Amniotic stem cell (primary cell): ENCODE measurements around the gene SUSD6.
A peak's percentile ranks its signal among the peaks of the same experiment; 100 is the strongest.

ENCODE experiments used
- DNase-seq: peaks from one replicate; lab custom pipeline; 2025; lab: John Stamatoyannopoulos, UW

The SUSD6 gene, protein sequence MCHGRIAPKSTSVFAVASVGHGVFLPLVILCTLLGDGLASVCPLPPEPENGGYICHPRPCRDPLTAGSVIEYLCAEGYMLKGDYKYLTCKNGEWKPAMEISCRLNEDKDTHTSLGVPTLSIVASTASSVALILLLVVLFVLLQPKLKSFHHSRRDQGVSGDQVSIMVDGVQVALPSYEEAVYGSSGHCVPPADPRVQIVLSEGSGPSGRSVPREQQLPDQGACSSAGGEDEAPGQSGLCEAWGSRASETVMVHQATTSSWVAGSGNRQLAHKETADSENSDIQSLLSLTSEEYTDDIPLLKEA

DNA sequence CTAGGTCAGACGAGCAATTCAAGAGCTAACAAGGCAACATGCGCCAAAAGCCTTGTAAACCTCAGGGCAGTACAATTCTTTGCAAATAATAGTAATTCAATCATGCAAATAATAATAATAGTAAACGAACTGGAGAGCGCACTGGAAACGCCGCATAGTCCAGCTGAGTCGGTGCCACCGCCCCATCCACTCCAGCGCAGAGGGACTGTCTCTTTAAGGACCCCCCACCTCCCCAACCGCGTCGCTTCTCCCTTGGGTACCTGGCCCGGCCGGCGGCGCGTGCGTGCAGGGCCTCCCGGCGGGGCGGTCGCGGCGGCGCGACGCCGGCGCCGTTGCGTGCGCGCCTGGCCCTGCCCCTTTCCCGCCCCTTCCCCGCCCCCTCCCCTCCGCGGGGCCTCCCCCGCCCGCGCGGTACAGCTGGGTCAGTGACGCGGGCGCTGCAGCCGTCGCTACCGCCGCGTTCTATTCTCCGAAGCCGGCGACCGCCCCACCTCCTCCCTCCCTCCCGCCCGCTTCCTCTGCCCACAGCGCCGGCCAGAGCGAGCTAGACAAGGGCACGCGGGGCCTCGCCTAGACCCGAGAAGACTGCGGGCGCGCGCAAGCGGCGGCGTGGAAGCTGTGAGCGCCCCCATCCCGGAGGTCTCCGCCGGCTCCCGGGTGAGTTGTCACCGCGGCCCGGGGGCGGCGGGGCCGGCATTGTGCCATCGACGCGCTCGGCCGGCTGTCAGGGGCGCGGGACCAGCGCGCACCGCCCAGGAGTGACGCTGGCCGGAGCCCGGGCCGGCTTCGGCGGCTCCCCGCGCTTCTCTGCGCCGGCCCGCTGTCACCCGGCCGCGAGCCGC, at the start of gene SUSD6:
Gene SUSD6, plus strand, starts transcription at position 425 of the 842 bp plus-strand sequence. CDS start 46,997 bp downstream, outside the sequence.
- DNase-seq: peak; percentile 73

DNA sequence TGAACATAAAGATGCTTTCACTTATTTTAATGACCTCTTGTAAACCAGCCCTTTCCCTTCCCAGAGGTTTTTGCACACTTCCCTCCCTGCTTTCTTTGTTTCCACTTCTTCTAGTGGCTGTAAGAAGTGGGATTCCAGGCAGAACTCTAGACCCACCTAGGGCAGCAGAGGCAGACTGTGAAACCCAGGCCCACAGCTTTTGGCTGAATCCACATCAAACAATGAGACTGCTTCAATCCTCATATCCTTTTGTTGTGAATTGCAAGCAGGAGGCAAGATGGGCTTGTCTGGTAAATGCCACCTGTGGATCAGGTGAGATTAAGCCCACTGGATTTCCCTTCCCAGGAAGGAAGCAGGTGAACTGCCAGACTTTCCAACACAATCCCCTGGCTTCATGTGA, 49.5 kb upstream of the SUSD6 start:
- DNase-seq: no peak

DNA sequence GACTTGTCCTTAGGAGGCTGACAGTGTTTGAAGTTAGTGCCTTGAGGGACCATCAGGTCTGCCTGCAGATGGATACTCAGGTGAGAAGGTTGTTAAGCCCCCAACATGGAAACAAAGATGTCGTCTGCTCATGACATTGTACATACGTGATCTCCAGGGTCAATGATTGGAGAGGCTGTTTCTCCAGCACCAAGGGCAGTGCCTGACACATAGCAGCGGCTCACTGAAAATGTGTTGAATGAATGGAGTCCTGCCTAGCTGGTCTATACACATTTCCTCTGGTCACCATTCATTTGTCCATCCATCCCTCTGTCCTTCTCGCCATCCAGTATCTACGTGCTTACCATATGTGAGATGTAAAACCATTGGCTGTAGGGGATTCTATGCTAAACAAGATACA, 43.8 kb upstream of the SUSD6 start:
- DNase-seq: no peak

DNA sequence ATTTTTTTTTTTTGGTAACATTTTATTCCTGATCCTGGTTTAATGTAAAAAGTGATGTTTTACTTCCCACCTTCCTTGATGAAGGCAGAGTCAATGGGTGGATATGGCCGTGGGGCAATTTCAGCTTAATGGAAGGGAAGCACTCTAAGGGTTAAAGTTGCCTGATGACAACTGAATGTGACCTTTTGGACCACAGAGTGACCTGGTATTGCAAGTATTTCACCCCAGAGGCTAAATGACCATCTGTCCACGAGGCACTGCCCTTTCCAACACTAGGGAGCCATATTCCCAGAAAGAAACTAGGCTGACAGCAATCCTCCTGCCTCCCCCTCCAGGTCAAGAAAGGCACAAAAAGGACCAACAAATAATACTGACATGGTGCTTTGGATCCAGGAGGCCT, 41.5 kb upstream of the SUSD6 start:
- no peak for DNase-seq

DNA sequence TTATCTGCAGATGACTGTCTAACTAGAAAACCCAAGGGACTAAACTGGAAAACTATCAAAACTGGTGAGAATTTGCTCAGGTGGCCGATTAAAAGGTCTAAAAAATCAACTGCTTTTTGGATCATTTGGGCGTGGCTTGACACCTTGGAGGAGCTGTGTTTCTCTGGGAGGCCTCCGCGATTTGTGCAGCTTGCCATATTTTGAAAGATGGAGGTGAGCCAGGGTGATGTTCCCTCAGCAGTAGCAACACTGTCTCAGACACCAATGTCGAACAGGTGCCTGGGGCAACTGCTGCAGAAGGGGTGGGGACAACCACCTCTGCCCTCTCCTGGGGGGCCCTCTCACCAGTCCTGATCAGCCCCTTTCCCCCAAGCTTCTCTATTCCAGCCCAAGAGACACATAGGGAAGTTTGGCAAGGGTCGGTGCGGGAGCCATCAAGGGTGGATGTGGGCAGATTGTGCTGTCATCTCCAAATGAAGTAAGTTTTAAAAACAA, 40.5 kb upstream of the SUSD6 start:
- no peak for DNase-seq

DNA sequence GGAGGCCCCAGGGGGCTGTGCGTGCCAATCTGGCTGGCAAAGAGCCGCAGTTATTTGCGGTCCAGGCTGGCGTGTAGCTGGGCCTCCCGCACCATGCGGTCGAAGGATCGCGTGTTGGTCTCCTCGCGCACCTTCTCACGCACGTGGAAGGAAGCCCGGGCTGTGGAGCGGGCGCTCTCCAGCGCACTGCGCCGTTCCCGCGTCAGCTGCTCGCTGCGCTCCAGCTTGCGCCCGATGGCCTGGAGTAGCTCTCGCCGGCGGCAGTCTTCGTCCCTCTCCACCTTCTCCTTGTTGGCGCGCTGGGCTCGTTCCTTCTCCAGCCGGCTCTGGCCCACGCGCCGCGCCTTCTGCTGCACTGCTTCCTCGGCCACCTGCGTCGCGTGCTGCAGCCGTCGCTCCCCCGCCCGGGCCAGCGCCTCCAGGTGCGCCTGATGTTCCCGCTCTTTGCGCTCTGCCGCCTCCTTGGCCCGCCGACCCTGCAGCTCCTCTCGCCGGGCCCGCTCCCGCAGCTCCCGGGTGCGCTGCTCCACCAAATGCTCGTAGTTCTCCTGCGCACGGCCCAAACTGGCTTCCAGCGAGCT, 39.9 kb upstream of the SUSD6 start:
- DNase-seq: no peak

DNA sequence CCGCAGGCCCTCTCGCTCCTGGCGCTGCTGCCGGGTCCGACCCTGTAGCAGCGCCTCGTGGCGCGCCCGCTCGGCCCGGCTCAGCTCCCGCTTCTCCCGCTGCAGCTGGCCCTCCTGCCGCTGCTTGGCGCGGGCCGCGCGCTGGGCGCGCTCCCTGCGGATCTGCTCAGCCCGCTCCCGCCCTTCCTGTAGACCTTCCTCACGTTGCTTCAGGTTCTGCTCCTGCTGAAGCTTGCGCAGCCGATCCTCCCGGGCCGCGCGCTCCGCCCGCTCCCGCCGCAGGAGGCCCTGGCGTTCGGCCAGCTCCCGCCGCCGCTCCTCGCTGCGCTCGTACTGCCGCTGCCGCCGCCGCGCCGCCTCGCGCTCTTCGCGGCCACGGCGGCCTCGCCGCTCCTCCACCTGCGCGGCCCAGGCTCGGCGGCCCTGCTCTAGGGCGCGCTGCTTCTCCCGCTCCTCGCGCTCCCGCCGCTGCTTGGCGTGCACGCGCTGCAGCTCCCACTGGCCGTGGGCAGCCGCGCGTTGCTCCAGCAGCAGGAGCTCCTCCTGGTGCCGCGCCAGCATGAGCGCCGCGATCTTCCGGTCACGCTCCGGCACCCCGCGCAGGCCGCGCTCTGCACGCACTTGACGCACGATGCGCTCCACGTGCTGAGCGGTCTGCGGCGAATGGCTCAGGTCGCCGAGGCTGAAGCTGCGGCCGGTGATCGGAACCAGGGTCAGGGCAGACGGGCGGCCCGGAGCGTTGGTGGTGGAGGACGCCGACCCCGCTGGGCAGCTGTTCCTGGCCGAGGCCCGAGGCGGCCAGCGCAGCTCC, 39.2 kb upstream of the SUSD6 start:
- no peak for DNase-seq

DNA sequence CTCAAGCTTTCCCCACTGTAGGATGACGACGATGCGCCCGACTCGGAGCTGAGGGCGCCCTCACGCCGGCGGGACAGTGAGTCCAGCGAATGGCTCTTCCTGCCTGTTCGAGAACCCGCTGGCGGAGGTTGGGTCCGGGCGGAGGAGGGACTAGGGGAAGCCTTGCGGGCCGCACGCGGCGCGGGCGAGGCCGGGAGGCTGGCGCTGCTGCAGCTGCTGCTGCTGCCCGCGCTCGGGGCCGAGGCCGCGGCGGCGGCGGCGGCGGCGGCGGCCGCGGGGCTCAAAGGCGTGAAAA, 38.6 kb upstream of the SUSD6 start:
- DNase-seq: no peak

DNA sequence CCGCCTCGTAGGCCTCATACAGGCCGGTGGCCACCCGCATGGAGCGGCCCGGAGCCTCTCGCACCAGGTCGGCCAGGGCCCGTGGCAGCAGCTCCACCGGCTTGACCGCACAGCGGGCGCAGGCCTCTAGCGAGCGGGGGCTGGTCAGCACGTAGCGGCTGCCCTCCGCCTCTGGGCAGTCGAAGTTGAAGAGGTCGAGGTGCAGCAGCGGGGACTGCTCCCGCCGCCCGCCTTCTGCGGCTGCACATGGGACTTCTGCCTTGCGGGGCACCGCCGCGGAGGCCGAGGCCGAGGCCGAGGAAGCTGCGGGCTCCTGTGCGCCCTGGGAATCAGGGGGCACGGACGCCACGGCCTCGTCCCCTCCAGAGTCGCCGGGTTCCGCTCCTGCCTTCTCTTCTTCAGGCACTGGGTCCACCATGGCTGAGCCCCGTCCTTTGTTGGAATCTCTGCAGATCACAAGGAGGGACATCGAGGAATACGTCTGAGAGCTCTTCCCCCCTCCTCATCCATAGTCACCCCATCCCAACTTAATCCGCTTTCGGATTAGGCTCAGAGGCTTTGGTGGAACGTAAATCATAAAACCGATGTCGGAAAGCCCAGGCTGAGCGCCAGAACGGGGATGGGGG, 38.1 kb upstream of the SUSD6 start:
- no peak for DNase-seq

DNA sequence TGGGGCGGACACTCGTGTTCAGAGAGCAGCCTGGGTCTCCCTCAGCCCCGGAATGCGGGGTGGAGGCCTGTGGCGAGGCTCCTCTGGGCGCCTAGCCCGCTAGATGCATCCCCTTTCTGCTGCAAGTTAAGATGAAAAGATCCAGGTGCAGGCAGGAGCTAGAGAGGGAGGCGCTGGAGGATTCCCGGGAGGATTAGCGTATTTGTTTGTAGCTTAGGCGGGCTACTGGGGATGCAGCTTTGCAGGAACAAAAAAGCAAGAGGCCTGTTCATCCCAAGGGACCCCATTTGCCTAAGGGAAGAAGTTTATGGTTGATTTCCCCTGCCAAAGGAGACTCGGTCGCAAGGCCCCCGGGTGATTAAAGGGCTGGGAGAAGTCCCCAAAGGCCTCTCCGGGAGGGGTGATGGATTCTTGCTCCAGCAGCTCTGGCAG, 37.5 kb upstream of the SUSD6 start:
- DNase-seq: no peak

DNA sequence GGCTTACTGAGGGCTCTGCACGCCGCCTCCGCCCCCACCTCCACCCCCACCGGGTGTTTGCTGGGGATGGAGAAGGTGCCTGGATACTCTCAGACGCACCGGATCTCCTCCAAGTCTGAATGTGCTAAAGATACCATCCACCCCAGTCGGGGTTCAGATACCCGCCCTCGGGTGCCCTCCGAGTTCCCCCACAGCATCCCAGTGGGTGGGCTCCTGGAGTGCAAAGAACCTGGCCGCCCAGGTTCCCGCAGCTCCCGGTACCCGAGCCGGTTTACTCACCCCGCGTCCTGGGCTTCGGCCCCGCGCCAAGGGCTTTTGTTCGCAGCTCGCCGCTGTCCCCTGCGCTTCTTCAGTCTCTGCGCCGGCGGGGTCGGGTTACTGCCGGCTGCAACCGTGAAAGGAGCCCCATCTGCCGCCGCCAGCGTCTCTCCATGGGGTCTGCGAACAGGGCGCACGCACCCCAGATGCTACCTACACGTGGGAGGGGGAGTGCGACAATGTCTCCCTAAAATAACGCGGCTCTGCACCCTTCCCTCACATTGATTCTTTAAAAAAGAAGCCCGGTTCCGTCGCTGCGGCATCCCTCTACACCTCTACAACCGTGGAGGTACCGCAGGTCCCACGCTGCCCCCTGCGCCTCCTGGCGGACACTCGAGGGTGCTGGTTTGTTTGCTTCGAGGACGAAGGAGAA, 37.0 kb upstream of the SUSD6 start, which contains the start of gene CCDC177:
Gene CCDC177, minus strand, starts transcription at position 609 of the 691 bp plus-strand sequence. CDS start 1,249 bp downstream, outside the sequence.
- DNase-seq: no peak

DNA sequence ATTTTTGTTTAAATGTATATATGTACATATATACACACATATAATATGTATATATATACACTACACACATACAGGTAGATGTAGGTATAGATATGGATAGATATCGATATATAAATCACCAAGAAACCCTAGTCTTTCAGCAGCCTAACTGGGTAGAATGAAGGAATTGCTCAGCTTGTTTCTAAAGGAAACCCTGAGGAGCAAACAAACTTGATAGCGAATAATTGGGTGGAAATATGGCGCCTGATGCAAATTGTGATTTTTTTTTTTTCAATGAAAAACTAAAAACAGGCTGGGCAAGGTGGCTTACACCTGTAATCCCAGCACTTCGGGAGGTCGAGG, 36.5 kb upstream of the SUSD6 start:
- no peak for DNase-seq

DNA sequence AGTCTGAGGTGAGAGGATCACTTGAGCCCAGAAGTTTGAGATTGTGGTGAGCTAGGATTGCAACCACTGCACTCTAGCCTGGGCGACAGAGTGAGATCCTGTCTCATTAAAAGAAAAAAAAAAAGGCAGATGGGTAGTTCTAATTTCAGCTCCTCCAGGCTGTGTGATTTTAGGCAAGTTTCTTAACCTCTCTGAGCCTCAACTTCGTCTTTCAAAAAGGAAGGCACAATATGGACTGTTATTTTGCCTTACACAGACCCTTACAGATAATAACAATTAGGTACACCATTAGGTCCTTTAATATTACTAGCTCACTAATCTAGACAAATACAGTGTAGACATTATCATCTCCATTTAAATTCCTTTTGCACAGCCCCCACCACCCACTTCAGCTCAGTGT, 31.9 kb upstream of the SUSD6 start:
- DNase-seq: no peak

DNA sequence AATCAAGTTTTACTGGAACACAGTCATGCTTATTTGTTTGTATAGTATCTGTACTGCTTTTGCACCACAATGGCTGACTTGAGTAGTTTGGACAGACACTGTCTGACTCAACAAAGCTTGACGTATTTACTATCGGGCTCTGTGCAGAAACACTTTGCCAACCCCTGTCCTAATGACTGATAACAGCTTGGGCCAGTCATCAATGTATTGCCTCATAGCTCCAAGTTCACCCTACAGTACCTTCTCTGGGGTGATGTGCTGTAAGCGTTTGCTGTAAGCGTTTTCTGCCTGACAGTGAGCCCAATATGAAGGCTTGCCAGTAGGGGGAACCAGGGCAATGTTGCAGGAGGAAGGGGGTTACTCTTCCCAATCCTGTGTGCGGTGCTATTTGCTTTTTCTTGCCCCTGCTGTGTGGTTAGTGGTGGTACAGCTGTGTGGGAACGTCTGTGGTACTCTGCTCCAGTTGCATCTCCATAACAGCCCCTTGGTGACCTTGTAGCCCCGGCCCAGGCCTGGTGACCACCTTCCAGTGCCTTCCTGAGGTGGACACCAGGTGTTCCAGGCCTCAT, 31.3 kb upstream of the SUSD6 start:
- DNase-seq: no peak

DNA sequence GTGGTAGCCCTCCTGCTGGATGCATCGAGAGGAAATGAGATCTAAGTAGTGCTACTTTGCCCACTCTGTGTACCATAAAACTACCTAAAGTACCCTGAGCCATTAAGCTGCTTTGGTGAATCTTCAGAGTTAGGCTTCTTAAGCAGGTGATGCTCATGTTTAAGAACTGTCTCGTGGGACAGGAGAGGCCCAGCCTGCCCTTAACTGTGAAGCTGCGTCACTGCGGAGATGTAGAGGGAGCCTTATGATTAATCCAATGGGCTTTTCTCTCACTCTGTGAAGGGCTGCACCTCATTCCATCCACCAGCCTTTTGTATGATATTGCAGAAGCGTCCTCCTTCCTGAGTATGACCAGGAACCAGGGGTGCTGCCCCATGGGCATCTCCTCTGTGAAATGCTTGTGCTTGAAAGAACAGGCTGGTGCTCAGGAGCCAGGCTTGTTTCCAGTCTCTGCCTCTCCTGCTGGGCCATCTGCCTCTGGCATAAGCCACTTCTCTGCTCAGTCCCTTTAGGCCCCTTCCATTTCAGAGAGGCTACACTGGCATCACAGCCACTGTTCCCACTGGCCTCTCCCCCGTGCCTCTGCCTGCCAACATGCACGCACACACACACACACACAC, 30.0 kb upstream of the SUSD6 start:
- no peak for DNase-seq

DNA sequence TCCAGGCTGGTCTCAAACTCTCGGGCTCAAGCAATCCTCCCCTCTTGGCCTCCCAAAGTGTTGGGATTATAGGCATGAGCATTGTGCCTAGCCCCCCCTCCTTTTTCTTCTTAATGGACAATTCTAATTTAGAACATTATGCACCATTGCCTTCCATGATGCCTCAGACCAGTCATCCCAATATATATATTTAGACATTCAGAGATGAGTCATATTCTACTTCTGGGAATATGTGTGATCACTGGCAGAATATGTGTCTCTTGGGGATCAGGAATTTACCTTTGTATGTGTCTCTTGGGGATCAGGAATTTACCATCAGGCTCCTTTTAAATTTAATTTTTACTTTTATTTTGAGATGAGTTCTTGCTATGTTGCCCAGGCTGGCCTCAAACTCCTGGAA, 29.2 kb upstream of the SUSD6 start:
- no peak for DNase-seq

DNA sequence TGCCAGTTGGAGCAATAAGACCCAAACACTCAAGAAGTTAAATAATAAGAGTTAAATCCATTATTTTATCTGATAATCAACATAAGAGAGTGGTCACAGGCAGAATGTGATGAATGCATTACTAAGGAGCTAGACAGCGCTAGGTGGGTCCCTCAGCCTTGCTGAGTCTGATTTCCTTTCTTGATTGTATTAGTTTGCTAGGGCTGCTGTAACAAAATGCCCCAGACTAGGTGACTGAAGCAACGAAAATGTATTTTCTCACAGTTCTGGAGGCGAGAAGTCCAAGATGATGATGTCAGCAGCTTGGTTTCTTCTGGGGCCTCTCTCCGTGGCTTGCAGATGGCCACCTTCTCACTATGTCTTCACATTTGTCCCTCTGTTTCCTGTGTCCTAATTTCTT, 28.6 kb upstream of the SUSD6 start:
- no peak for DNase-seq

DNA sequence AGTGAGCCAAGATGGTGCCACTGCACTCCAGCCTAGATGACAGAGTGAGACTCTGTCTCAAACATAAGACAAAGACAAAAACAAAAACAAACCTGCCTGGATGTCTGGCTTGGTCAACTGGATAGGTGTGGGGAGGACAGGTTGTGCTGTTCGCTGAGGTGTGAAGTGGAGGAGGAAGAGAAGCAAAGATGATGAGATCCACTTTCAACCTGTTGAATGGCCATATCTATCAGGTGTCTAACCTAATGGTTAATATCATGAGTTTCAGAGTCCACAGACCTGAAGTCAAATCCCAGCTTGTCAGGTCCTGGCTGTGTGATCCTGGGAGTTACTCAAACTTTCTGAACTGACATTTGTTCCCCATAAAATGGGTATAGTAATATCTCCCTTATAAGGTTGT, 27.0 kb upstream of the SUSD6 start:
- no peak for DNase-seq

DNA sequence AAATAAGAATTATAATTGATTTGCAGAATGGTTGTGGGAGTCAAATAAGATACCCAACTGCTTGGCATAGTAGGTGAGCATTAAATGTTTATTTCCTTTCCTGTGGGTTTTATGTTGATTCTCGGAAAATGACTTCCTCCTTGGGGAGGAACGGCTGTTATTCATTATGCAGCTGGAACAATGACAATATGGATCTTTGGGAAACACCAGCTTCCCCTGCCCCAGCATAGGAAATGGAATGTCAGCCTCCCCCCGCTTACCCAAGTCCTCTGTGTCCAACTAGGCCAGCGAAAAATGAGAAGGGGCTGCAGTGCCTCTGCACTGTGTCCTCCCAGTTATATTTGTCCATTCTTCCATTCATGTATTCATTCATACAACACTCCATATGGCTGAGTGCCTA, 25.0 kb upstream of the SUSD6 start:
- DNase-seq: no peak

DNA sequence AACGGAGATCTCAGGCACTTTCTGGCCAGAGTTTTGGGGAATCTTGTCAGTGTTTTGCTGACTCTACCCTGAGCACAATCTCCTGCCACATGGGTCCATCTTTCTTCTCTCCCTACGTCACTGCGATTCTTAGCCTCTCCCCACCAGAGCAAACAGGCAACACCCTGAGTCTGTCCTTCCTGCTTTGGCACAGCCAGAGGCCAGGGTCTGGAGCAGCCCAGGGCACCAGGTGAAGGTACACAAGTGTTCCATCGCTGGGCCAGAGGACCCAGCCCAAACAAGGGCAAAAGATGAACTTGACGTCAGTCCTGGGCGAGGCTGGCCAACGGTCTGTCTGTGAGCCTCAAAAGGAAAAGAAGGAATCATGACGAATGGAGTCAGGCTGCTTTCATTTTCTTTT, 24.0 kb upstream of the SUSD6 start:
- DNase-seq: no peak
